ENCODE results near the gene MAEA.

The MAEA gene

DNA sequence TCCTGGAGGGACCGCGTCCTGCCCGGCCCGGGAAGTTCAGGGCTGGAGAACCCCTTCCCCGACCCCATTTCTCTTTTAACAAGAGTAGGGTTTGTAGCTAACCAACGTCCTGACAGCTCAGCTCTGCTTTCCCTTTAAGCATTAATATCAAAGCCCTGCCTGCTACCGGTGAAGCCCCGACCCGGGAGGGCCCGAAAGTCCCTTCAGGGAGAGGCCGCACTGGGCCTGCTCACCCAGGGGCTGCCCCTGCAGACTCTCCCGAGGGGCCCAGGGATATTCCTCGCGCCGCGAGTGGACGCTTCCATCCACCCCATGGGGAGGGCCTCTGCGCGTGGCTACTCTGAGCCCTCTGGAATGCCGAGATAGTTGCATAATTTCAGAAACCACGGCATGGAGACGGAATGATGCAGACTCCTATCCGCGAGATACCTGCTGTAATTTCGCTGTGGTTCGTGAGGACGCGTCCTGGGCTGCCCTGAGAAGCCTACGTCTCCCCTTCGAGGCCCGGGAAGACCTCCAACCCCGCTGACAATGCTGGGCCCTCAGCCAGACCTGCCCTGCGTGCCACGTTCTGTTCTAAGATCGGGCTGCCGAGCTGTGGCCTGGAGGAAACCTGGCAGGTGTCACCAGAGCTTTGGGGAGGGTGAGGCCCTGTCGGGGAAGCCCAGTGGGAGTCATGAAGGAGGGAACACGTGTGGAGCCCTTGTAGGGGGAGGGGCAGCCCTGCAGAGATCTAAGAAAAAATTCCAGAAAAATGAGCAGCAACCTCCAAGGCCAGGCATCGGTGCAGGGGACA, 39.8 kb upstream of the MAEA start:
- peaks cover 5% of the 10 kb centered on the region for H3K9me3 ChIP-seq (ENCODE audit: insufficient read depth, low read length, severe bottlenecking)
- H3K4me2 ChIP-seq (ENCODE audit: insufficient read depth, low read length): peak overlapping the region; percentile 80
- H2AFZ ChIP-seq (ENCODE audit: low read depth, low read length): peak overlapping the region; percentile 79
- peak overlapping the region; percentile 51 to 67 for H3K4me3 ChIP-seq (ENCODE audit: low read depth in 1 of 2, low read length in 2 of 2)
- H3K4me1 ChIP-seq (ENCODE audit: insufficient read depth, low read length): peaks cover 50% of the 10 kb centered on the region
- H3K9ac ChIP-seq (ENCODE audit: low read depth, low read length): peak overlapping the region; percentile 97
- ATAC-seq (ENCODE audit: insufficient read depth, low read depth): no peak; the same call in 2 of the 3 replicates
- H3K79me2 ChIP-seq (ENCODE audit: insufficient read depth, low read length): peaks cover 60% of the 10 kb centered on the region
- peaks cover 25% of the 10 kb centered on the region for H4K20me1 ChIP-seq (ENCODE audit: insufficient read depth, low read length)
- TF ChIP-seq, protein P1, sequence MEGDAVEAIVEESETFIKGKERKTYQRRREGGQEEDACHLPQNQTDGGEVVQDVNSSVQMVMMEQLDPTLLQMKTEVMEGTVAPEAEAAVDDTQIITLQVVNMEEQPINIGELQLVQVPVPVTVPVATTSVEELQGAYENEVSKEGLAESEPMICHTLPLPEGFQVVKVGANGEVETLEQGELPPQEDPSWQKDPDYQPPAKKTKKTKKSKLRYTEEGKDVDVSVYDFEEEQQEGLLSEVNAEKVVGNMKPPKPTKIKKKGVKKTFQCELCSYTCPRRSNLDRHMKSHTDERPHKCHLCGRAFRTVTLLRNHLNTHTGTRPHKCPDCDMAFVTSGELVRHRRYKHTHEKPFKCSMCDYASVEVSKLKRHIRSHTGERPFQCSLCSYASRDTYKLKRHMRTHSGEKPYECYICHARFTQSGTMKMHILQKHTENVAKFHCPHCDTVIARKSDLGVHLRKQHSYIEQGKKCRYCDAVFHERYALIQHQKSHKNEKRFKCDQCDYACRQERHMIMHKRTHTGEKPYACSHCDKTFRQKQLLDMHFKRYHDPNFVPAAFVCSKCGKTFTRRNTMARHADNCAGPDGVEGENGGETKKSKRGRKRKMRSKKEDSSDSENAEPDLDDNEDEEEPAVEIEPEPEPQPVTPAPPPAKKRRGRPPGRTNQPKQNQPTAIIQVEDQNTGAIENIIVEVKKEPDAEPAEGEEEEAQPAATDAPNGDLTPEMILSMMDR (IDR thresholded peaks at IDR 0.05; ENCODE audit: borderline replicate concordance, extremely low read depth, low read length, poor library complexity, severe bottlenecking): no peak
- no peak for TF ChIP-seq EZH2 (IDR thresholded peaks at IDR 0.05; ENCODE audit: borderline replicate concordance, low read depth, low read length, severe bottlenecking)
- H3K27ac ChIP-seq (ENCODE audit: low read length): peak overlapping the region; percentile 88
- DNase-seq: peak; percentile 52
- no peaks in the 10 kb centered on the region for H3K27me3 ChIP-seq (ENCODE audit: insufficient read depth, low read length, poor library complexity)
- H3K36me3 ChIP-seq (ENCODE audit: insufficient read depth, low read length): peaks cover 61% of the 10 kb centered on the region

- peak overlapping the region; percentile 97 for H3K9ac ChIP-seq (ENCODE audit: low read depth, low read length)
- peak overlapping the region in 1 of 2 experiments; percentile 67; a peak in 2 of 4 replicates for H3K4me3 ChIP-seq (ENCODE audit: low read depth in 1 of 2, low read length in 2 of 2)
- peak overlapping the region; percentile 80 for H3K4me2 ChIP-seq (ENCODE audit: insufficient read depth, low read length)
- H3K9me3 ChIP-seq (ENCODE audit: insufficient read depth, low read length, severe bottlenecking): peaks cover 5% of the 10 kb centered on the region
- H3K27ac ChIP-seq (ENCODE audit: low read length): peak overlapping the region; percentile 88; the same call in 1 of the 2 replicates
- H3K27me3 ChIP-seq (ENCODE audit: insufficient read depth, low read length, poor library complexity): no peaks in the 10 kb centered on the region
- DNase-seq (no peak), ATAC-seq (ENCODE audit: insufficient read depth, low read depth) (no peak)
- H3K4me1 ChIP-seq (ENCODE audit: insufficient read depth, low read length): peaks cover 44% of the 10 kb centered on the region
- peaks cover 55% of the 10 kb centered on the region for H3K79me2 ChIP-seq (ENCODE audit: insufficient read depth, low read length)
- peaks cover 56% of the 10 kb centered on the region for H3K36me3 ChIP-seq (ENCODE audit: insufficient read depth, low read length)
- no peak overlapping the region for H2AFZ ChIP-seq (ENCODE audit: low read depth, low read length)
- TF ChIP-seq EZH2 (IDR thresholded peaks at IDR 0.05; ENCODE audit: borderline replicate concordance, low read depth, low read length, severe bottlenecking): no peak
- TF ChIP-seq, protein P1 (IDR thresholded peaks at IDR 0.05; ENCODE audit: borderline replicate concordance, extremely low read depth, low read length, poor library complexity, severe bottlenecking): no peak
- peaks cover 20% of the 10 kb centered on the region for H4K20me1 ChIP-seq (ENCODE audit: insufficient read depth, low read length)
These were observed 39.2 kb upstream of the MAEA start for GRCh38 chr4:1250527-1250812.

DNA sequence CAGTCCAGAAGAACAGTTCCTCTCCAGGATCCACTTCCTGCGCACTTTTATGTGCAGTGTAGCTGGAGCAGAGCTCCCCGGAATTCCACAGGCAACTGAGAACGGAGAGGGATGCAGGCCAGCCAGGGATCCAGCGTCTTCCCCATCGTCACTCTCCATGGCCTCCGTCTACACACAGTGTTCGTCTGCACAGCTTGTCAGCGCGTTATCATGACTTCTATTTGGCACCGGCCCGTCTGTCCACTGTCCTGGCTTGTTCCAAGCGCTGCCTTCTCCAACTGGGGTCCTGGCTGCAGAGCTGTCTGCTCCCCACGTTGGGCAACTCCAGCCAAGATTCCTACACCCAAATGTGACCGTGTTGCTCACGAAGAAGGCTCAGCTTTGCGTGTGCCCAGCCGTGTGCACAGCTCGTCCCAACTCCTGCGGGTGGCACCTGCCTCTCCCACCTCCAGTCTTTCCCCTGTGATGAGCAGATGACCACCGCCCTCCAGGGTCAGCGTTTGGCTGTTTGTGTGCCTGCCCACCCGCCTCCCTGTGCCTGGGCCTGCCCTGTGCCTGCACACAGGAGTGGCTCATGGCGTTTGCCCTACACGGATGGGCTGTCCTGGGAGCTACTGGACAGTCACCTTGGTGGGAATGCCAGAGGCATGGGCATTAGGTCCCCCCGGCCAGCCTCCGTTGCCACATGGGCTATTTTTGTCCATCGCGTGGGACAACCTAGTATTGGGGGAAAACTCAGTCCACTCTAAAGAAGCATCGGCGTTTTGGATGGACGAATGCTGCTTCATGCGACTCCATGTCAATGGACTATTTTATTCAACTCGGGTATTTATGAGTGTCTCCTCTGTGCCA, 38.5 kb upstream of the MAEA start:
- Histone ChIP-seq H3K4me2 (ENCODE audit: insufficient read depth, low read length) (peak overlapping the region; percentile 80), H3K4me3 (ENCODE audit: low read depth in 1 of 2, low read length in 2 of 2) (peak overlapping the region in 1 of 2 experiments; percentile 67; a peak in 2 of 4 replicates), H3K9ac (ENCODE audit: low read depth, low read length) (no peak overlapping the region), H3K36me3 (ENCODE audit: insufficient read depth, low read length) (peaks cover 49% of the 10 kb centered on the region), H3K27me3 (ENCODE audit: insufficient read depth, low read length, poor library complexity) (no peaks in the 10 kb centered on the region), H2AFZ (ENCODE audit: low read depth, low read length) (no peak overlapping the region), H3K27ac (ENCODE audit: low read length) (no peak overlapping the region), H3K4me1 (ENCODE audit: insufficient read depth, low read length) (peaks cover 38% of the 10 kb centered on the region), H4K20me1 (ENCODE audit: insufficient read depth, low read length) (peaks cover 13% of the 10 kb centered on the region), H3K79me2 (ENCODE audit: insufficient read depth, low read length) (peaks cover 48% of the 10 kb centered on the region), H3K9me3 (ENCODE audit: insufficient read depth, low read length, severe bottlenecking) (peaks cover 5% of the 10 kb centered on the region)
- ATAC-seq (ENCODE audit: insufficient read depth, low read depth) (no peak), DNase-seq (no peak)
- no peak for TF ChIP-seq EZH2 (IDR thresholded peaks at IDR 0.05; ENCODE audit: borderline replicate concordance, low read depth, low read length, severe bottlenecking)
- TF ChIP-seq, protein P1 (IDR thresholded peaks at IDR 0.05; ENCODE audit: borderline replicate concordance, extremely low read depth, low read length, poor library complexity, severe bottlenecking): no peak
